SK-N-SH (cell line): Measurements from ENCODE around the gene SPG21. TPM values are rescaled to one million over a fixed set of nuclear protein-coding genes. Genes with fewer than 3 reads are reported as not detected.
A peak's percentile ranks its signal among the peaks of the same experiment; 100 is the strongest.

Experiments
- CTCF ChIA-PET: fragments of 300-600, 350-600 bp; formaldehyde crosslinking; extraction: SDS; loops from one replicate; lab custom pipeline; 2021; lab: Yijun Ruan, JAX
- POLR2A ChIA-PET: fragments of 350-600 bp; sonication (Branson Sonifier 250); formaldehyde crosslinking; extraction: SDS; loops from one replicate; lab custom pipeline; 2020; ENCODE audit warnings: antibody characterized with exemption, inconsistent platforms; lab: Yijun Ruan, JAX
- DNase-seq: peaks from one replicate; pipeline ENCODE4 v3.0.0; 2012
- H2AFZ ChIP-seq: fragments of 200-600 bp; sonication (generic); 2 replicates; pipeline ENCODE4 v1.8.1; 2016; ENCODE audit warnings: antibody characterized with exemption, mild to moderate bottlenecking, low read depth
- H3F3A ChIP-seq: fragments of 200-600 bp; sonication (generic); replicated peaks from 2 replicates; pipeline ENCODE3; 2016; ENCODE audit warnings: antibody characterized with exemption, mild to moderate bottlenecking; ENCODE audit not compliant: insufficient read depth
- H3K27ac ChIP-seq, 2 experiments: fragments of 200-500 bp in 1 of 2; fragments of 200-600 bp in 1 of 2; sonication (Bioruptor generic) in 1 of 2; sonication (generic), shearing (Covaris generic) in 1 of 2; 2 replicates each; pipeline versions ENCODE4 v1.5.1 to v1.6.1; 2014 to 2016; ENCODE audit warnings: low read depth in 2 of 2, inconsistent platforms in 1 of 2, low read length in 1 of 2, mild to moderate bottlenecking in 1 of 2, mixed read lengths in 1 of 2
- H3K27me3 ChIP-seq: fragments of 200-600 bp; sonication (generic), shearing (Covaris generic); 2 replicates; pipeline ENCODE4 v1.6.1; 2016; ENCODE audit warnings: mixed run types; ENCODE audit not compliant: insufficient read depth
- H3K36me3 ChIP-seq, 2 experiments: fragments of 200-500 bp in 1 of 2; fragments of 200-600 bp in 1 of 2; sonication (Bioruptor generic) in 1 of 2; sonication (generic) in 1 of 2; replicated peaks in 1 of 2; 2 replicates each; pipeline versions ENCODE3 to v1.5.1; 2014 to 2016; ENCODE audit warnings: low read length in 1 of 2, mild to moderate bottlenecking in 1 of 2; ENCODE audit not compliant: insufficient read depth in 2 of 2, control insufficient read depth in 1 of 2
- H3K4me1 ChIP-seq, 2 experiments: fragments of 200-500 bp in 1 of 2; fragments of 200-600 bp in 1 of 2; sonication (Bioruptor generic) in 1 of 2; sonication (generic), shearing (Covaris generic) in 1 of 2; 2 replicates each; pipeline versions ENCODE4 v1.5.1 to v1.6.1; 2014 to 2016; ENCODE audit warnings: low read depth in 1 of 2, low read length in 1 of 2, mixed run types in 1 of 2; ENCODE audit not compliant: insufficient read depth in 2 of 2, control insufficient read depth in 1 of 2
- H3K4me2 ChIP-seq: fragments of 200-600 bp; sonication (generic), shearing (Covaris generic); 2 replicates; pipeline ENCODE4 v1.6.1; 2017; ENCODE audit warnings: mixed run types
- H3K4me3 ChIP-seq, 2 experiments: fragments of 200-500 bp in 1 of 2; fragments of 200-600 bp in 1 of 2; sonication (Bioruptor generic) in 1 of 2; sonication (generic), shearing (Covaris generic) in 1 of 2; 2 replicates each; pipeline versions ENCODE4 v1.5.1 to v1.8.1; 2014 to 2016; ENCODE audit warnings: low read depth in 2 of 2, inconsistent platforms in 1 of 2, low read length in 1 of 2, mild to moderate bottlenecking in 1 of 2, mixed read lengths in 1 of 2, moderate library complexity in 1 of 2
- H3K79me2 ChIP-seq: fragments of 200-600 bp; sonication (generic); 2 replicates; pipeline ENCODE4 v1.8.1; 2017; ENCODE audit warnings: mild to moderate bottlenecking; ENCODE audit not compliant: insufficient read depth
- H3K9ac ChIP-seq: fragments of 200-600 bp; sonication (generic); 2 replicates; pipeline ENCODE4 v1.6.1; 2017; ENCODE audit warnings: mixed run types
- H3K9me2 ChIP-seq: fragments of 200-600 bp; sonication (generic); 2 replicates; pipeline ENCODE4 v1.6.1; 2017; ENCODE audit warnings: mixed run types
- H3K9me3 ChIP-seq: fragments of 200-600 bp; sonication (generic); 2 replicates; pipeline ENCODE4 v1.6.1; 2017; ENCODE audit warnings: mixed run types, mild to moderate bottlenecking, moderate library complexity
- H4K20me1 ChIP-seq: fragments of 200-600 bp; sonication (generic); 2 replicates; pipeline ENCODE4 v1.6.1; 2017; ENCODE audit warnings: mild to moderate bottlenecking, mixed run types; ENCODE audit not compliant: insufficient read depth
- CTCF ChIP-seq: fragments of 200-600 bp; sonication (generic); IDR thresholded peaks from 2 replicates; pipeline ENCODE4 v1.6.1; 2017; ENCODE audit warnings: antibody characterized with exemption, mild to moderate bottlenecking, moderate library complexity
- ELF1 ChIP-seq: IDR thresholded peaks from 2 replicates; pipeline ENCODE4 v1.4.0; 2012
- EP300 ChIP-seq, 2 experiments: IDR thresholded peaks; 2 replicates each; pipeline versions ENCODE4 v1.4.0 to v1.6.1; 2012; ENCODE audit warnings: borderline replicate concordance in 1 of 2, low read depth in 1 of 2, low read length in 1 of 2
- EZH2phosphoT487 ChIP-seq: fragments of 200-600 bp; sonication (generic); IDR thresholded peaks from 2 replicates; pipeline ENCODE4 v1.6.1; 2017; ENCODE audit warnings: low read depth, mixed run types, mild to moderate bottlenecking, antibody characterized with exemption, moderate library complexity, borderline replicate concordance
- FOSL2 ChIP-seq: IDR thresholded peaks from 2 replicates; pipeline ENCODE4 v1.4.0; 2012; ENCODE audit warnings: low read depth, mild to moderate bottlenecking, moderate library complexity, borderline replicate concordance
- GABPA ChIP-seq: IDR thresholded peaks from 2 replicates; pipeline ENCODE4 v1.4.0; 2012; ENCODE audit warnings: low read depth, mild to moderate bottlenecking
- GATA2 ChIP-seq: sonication (generic); formaldehyde crosslinking; IDR thresholded peaks from 2 replicates; pipeline ENCODE4 v1.5.0; 2020; ENCODE audit warnings: mild to moderate bottlenecking, missing genetic modification reagents
- IRF3 ChIP-seq: fragments of 150-350 bp; IDR thresholded peaks from 2 replicates; pipeline ENCODE4 v1.6.1; 2016; ENCODE audit warnings: mild to moderate bottlenecking, low read depth, low read length
- JUND ChIP-seq: IDR thresholded peaks from 2 replicates; pipeline ENCODE4 v1.4.0; 2012
- MEF2A ChIP-seq: IDR thresholded peaks from 2 replicates; pipeline ENCODE4 v1.4.0; 2012; ENCODE audit warnings: low read depth, borderline replicate concordance
- MXI1 ChIP-seq: IDR thresholded peaks from 2 replicates; pipeline ENCODE4 v1.6.1; 2012; ENCODE audit warnings: mild to moderate bottlenecking, low read depth, low read length, improper control_type of control experiment
- REST ChIP-seq: IDR thresholded peaks from 2 replicates; pipeline ENCODE4 v1.6.1; 2012; ENCODE audit warnings: mild to moderate bottlenecking, low read depth, low read length, moderate library complexity
- RXRA ChIP-seq: IDR thresholded peaks from 2 replicates; pipeline ENCODE4 v1.4.0; 2012; ENCODE audit warnings: low read depth, mild to moderate bottlenecking, borderline replicate concordance
- TCF12 ChIP-seq: IDR thresholded peaks from 2 replicates; pipeline ENCODE4 v1.4.0; 2012
- TEAD4 ChIP-seq: IDR thresholded peaks from 2 replicates; pipeline ENCODE4 v1.4.0; 2012; ENCODE audit warnings: mild to moderate bottlenecking, borderline replicate concordance; ENCODE audit not compliant: insufficient read depth
- USF1 ChIP-seq: IDR thresholded peaks from 2 replicates; pipeline ENCODE4 v1.4.0; 2012; ENCODE audit warnings: low read depth, borderline replicate concordance
- YY1 ChIP-seq: IDR thresholded peaks from 2 replicates; pipeline ENCODE4 v1.4.0; 2012; ENCODE audit warnings: low read depth, mild to moderate bottlenecking
- WGBS: methylation state at CpG from one replicate; pipeline ENCODE4 v1.1.6; 2017; ENCODE audit warnings: low lambda C conversion rate; 5-methylcytosine and 5-hydroxymethylcytosine counted together
- polyA plus RNA-seq, 3 experiments: library from polyadenylated mRNA; depleted of rRNA; stranded (reverse); fragments of >200 nt; gene quantifications; 2 replicates each; pipeline ENCODE4 v1.2.3, GENCODE V29; 2012
- TF ChIP-seq, protein P1 (sequence below): IDR thresholded peaks from 2 replicates; pipeline ENCODE4 v1.4.0; 2012; ENCODE audit warnings: low read depth

The SPG21 gene
- polyA plus RNA-seq, 1 of the 3 experiments (the other 2 are of a cell fraction): 56.5 TPM

GRCh38 chr15:64931381-64931780 lies 58.3 kb downstream of the SPG21 start:
- Histone ChIP-seq H2AFZ (no peak overlapping the region), H3K36me3 (no peaks in the 10 kb centered on the region), H3K9ac (no peak overlapping the region), H3K9me3 (no peaks in the 10 kb centered on the region), H3K4me2 (no peak overlapping the region), H3K9me2 (no peaks in the 10 kb centered on the region), H3K4me1 (peaks cover 0 to 12% of the 10 kb centered on the region in 2 experiments; a peak in 1 of 4 replicates), H3K79me2 (no peaks in the 10 kb centered on the region), H3K27me3 (no peaks in the 10 kb centered on the region), H3K4me3 (no peak overlapping the region), H3K27ac (no peak overlapping the region), H4K20me1 (no peaks in the 10 kb centered on the region), H3F3A (no peaks in the 10 kb centered on the region)
- DNase-seq: no peak
- ChIA-PET CTCF (no interaction called here), POLR2A (no interaction called here)
- no peak for TF ChIP-seq USF1
- 93% methylated on average over 6 of the region's 8 CpGs for WGBS

- CTCF ChIA-PET: no interaction called here
- peaks cover 0 to 12% of the 10 kb centered on the region in 2 experiments; a peak in 1 of 4 replicates for H3K4me1 ChIP-seq
- no peak overlapping the region for H2AFZ ChIP-seq
- no peaks in the 10 kb centered on the region for H3F3A ChIP-seq
- H3K27ac ChIP-seq: no peak overlapping the region
- POLR2A ChIA-PET: no interaction called here
- H3K9me3 ChIP-seq: no peaks in the 10 kb centered on the region
- H3K27me3 ChIP-seq: no peaks in the 10 kb centered on the region
- TF ChIP-seq TCF12 (peak; percentile 21; the same call in 1 of the 2 replicates), IRF3 (no peak), REST (no peak), EP300 (IDR thresholded peaks at IDR 0.05; ENCODE audit: borderline replicate concordance in 1 of 2, low read depth in 1 of 2, low read length in 1 of 2) (no peak), YY1 (no peak), TEAD4 (no peak), CTCF (no peak), MEF2A (no peak), RXRA (no peak), GATA2 (CRISPR knock-in tag) (no peak), EZH2phosphoT487 (no peak), GABPA (no peak), FOSL2 (peak; percentile 37; the same call in 1 of the 2 replicates), MXI1 (no peak), ELF1 (no peak), JUND (no peak)
- TF ChIP-seq, protein P1, sequence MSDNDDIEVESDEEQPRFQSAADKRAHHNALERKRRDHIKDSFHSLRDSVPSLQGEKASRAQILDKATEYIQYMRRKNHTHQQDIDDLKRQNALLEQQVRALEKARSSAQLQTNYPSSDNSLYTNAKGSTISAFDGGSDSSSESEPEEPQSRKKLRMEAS: no peak
- TF ChIP-seq, all 33 proteins: peak for 2
- no peak for DNase-seq
- 93% methylated on average over 4 of the region's 11 CpGs for WGBS
- Histone ChIP-seq H3K4me3 (no peak overlapping the region), H3K9me2 (no peaks in the 10 kb centered on the region), H3K9ac (no peak overlapping the region), H3K4me2 (no peak overlapping the region; the same call in 1 of the 2 replicates), H4K20me1 (no peaks in the 10 kb centered on the region), H3K79me2 (no peaks in the 10 kb centered on the region), H3K36me3 (no peaks in the 10 kb centered on the region)
Measured at GRCh38 chr15:64930778-64931371, 58.8 kb downstream of the SPG21 start.
